ENCODE results near the gene PDGFA. TPM values are rescaled to one million over a fixed set of nuclear protein-coding genes. Genes with fewer than 3 reads are reported as not detected.

PDGFA gene
- total RNA-seq: 30.0 TPM

- peak; percentile 24 for DNase-seq
Measured at GRCh38 chr7:519484-520390, at the start of gene PDGFA. Gene PDGFA (minus strand): TSS chr7:519846. CDS start chr7:519001, 845 bp downstream.

- DNase-seq: peak; percentile 83
Measured at GRCh38 chr7:568031-568951, 48.6 kb upstream of the PDGFA start.

GRCh38 chr7:567305-567883 lies 47.7 kb upstream of the PDGFA start:
- no peak for DNase-seq

GRCh38 chr7:566100-566499 lies 46.5 kb upstream of the PDGFA start:
- no peak for DNase-seq

- no peak for DNase-seq
Measured at GRCh38 chr7:564176-564865, 44.7 kb upstream of the PDGFA start.

- no peak for DNase-seq
Measured at GRCh38 chr7:563629-564170, 44.1 kb upstream of the PDGFA start.

GRCh38 chr7:562789-563628 lies 43.4 kb upstream of the PDGFA start:
- no peak for DNase-seq

GRCh38 chr7:562374-562675 lies 42.7 kb upstream of the PDGFA start:
- DNase-seq: no peak

- no peak for DNase-seq
Measured at GRCh38 chr7:561631-562373, 42.2 kb upstream of the PDGFA start.

GRCh38 chr7:560966-561630 lies 41.5 kb upstream of the PDGFA start:
- DNase-seq: no peak

- no peak for DNase-seq
Measured at GRCh38 chr7:559396-559705, 39.7 kb upstream of the PDGFA start.

- DNase-seq: no peak
Measured at GRCh38 chr7:557558-557881, 37.9 kb upstream of the PDGFA start.

- no peak for DNase-seq
Measured at GRCh38 chr7:556837-557557, 37.4 kb upstream of the PDGFA start.

GRCh38 chr7:556291-556826 lies 36.7 kb upstream of the PDGFA start:
- DNase-seq: no peak

GRCh38 chr7:555551-556160 lies 36.0 kb upstream of the PDGFA start:
- no peak for DNase-seq

GRCh38 chr7:553636-554111 lies 34.0 kb upstream of the PDGFA start:
- DNase-seq: no peak

- DNase-seq: no peak
Measured at GRCh38 chr7:552868-553635, 33.4 kb upstream of the PDGFA start.

Data from skin of body (tissue), 2 donors.